Activated CD4-positive, alpha-beta T cell treated with anti-CD3 and anti-CD28 coated beads, Interleukin-2, amount 10 ng/mL, durations not matched to agents 7 days and 5 days (primary cell): ENCODE data around the gene CDK3. TPM values are rescaled to one million over a fixed set of nuclear protein-coding genes. Genes with fewer than 3 reads are reported as not detected.
A peak's percentile ranks its signal among the peaks of the same experiment; 100 is the strongest.

ENCODE experiments used
- CTCF ChIA-PET: fragments of 350-600 bp; sonication (Branson Sonifier 250); formaldehyde crosslinking; loops from one replicate; lab custom pipeline; 2021; ENCODE audit warnings: antibody characterized with exemption; lab: Charles Lee
- POLR2A ChIA-PET: fragments of 350-600 bp; sonication (Branson Sonifier 250); formaldehyde crosslinking; loops from one replicate; lab custom pipeline; 2021; ENCODE audit warnings: antibody characterized with exemption; lab: Charles Lee
- DNase-seq: peaks from one replicate; pipeline ENCODE4 v3.0.0-alpha.2; 2020
- H3K27ac Mint-ChIP-seq: one replicate; pipeline ENCODE4 v1.8.0; 2021; ENCODE audit warnings: mild to moderate bottlenecking, moderate library complexity, mixed read lengths
- H3K27me3 Mint-ChIP-seq: one replicate; pipeline ENCODE4 v1.8.0; 2021; ENCODE audit warnings: mixed read lengths
- H3K36me3 Mint-ChIP-seq: one replicate; pipeline ENCODE4 v1.8.0; 2021; ENCODE audit warnings: low read depth, mixed read lengths
- H3K4me1 Mint-ChIP-seq: one replicate; pipeline ENCODE4 v1.8.0; 2021; ENCODE audit warnings: mixed read lengths
- H3K4me3 Mint-ChIP-seq: one replicate; pipeline ENCODE4 v1.8.0; 2021; ENCODE audit warnings: mild to moderate bottlenecking, moderate library complexity, mixed read lengths
- H3K9me3 Mint-ChIP-seq: one replicate; pipeline ENCODE4 v1.8.0; 2021; ENCODE audit warnings: mixed read lengths
- total RNA-seq, 2 experiments: library from RNA; stranded (reverse); gene quantifications; one replicate each; pipeline ENCODE4 v1.2.3, GENCODE V29; 2021

The CDK3 gene
- total RNA-seq, 2 experiments from 2014 or later = 6.9 to 7.1 TPM

GRCh38 chr17:75978938-75979704 lies 21.5 kb upstream of the CDK3 start, which contains the start of the genes ACOX1 and TEN1:
Gene ACOX1 (minus strand): TSS chr17:75979166. CDS start chr17:75979073, 93 bp downstream.
Gene TEN1 (plus strand): TSS chr17:75979240. CDS start chr17:75986193, 6,953 bp downstream.
- peak; percentile 98 for DNase-seq
- Mint-ChIP-seq H3K27me3 (no peaks in the 10 kb centered on the region), H3K27ac (peak within 1 kb of the TSS; percentile 98), H3K4me1 (peaks cover 41% of the 10 kb centered on the region), H3K4me3 (peak within 1 kb of the TSS; percentile 91), H3K36me3 (peaks cover 10% of the 10 kb centered on the region), H3K9me3 (no peaks in the 10 kb centered on the region)
- CTCF ChIA-PET = interaction anchor here (0.6 to 1.6 kb wide), 3 partner anchors 26 to 575 kb away, joined by 3 to 7 read pairs (median 4); partner anchors contain the start of gene TRIM65
- POLR2A ChIA-PET = interaction anchor here (0.6 to 0.7 kb wide), 4 partner anchors 41 to 1537 kb away, joined by 3 to 5 read pairs (median 4); no protein-coding TSS in a partner anchor

GRCh38 chr17:75979705-75980187 lies 20.9 kb upstream of the CDK3 start:
- H3K36me3 Mint-ChIP-seq = peaks cover 10% of the 10 kb centered on the region
- H3K4me1 Mint-ChIP-seq = peaks cover 37% of the 10 kb centered on the region
- H3K4me3 Mint-ChIP-seq = peak overlapping the region; percentile 91
- DNase-seq = no peak
- ChIA-PET CTCF (interaction anchor here (0.8 to 1.6 kb wide), 5 partner anchors 17 to 118 kb away, joined by 4 to 7 read pairs (median 4); partner anchors contain the start of gene TRIM65), POLR2A (interaction anchor here (0.9 kb wide), 1 partner anchor 83 kb away, joined by 6 read pairs; no protein-coding TSS in a partner anchor)
- H3K27me3 Mint-ChIP-seq = no peaks in the 10 kb centered on the region
- no peaks in the 10 kb centered on the region for H3K9me3 Mint-ChIP-seq
- H3K27ac Mint-ChIP-seq = peak overlapping the region; percentile 98

DNA sequence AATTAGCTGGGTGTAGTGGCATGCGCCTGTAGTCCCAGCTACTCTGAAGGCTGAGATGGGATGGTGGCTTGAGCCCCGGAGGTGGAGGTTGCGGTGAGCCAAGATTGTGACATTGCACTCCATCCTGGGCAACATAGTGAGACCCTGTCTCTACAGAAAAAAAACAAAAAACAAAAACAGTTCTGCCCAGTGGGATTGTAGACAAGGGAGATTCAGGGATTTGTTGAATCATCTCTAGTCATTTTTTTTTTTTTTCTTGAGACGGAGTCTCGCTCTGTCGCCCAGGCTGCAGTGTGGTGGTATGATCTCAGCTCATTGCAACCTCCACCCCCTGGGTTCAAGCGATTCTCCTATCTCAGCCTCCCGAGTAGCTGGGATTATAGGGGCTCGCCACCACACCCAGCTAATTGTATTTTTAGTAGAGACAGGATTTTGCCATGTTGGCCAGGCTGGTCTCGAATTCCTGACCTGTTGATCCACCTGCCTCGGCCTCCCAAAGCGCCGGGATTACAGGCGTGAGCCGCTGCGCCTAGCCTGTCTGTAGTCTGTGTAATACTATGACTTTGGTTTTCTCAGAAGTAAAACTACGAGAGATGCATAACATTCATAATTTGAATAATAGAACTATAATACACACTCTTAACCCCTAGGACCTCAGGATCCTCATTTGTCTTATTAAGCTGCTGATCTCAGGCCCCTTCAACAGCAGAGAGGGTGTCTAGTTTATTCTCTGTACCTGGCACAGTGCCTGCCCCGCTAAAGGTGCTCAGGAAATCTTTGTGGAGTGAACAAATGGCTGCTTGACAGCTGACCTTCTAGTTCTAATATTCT lies 20.3 kb upstream of the CDK3 start:
- Mint-ChIP-seq H3K27me3 (no peaks in the 10 kb centered on the region), H3K4me1 (peaks cover 37% of the 10 kb centered on the region), H3K36me3 (peaks cover 10% of the 10 kb centered on the region), H3K27ac (peak overlapping the region; percentile 98), H3K4me3 (peak overlapping the region; percentile 91), H3K9me3 (no peaks in the 10 kb centered on the region)
- POLR2A ChIA-PET = interaction anchor here (0.9 kb wide), 1 partner anchor 83 kb away, joined by 6 read pairs; no protein-coding TSS in a partner anchor
- CTCF ChIA-PET = interaction anchor here (0.5 to 1.6 kb wide), 9 partner anchors 18 to 1174 kb away, joined by 3 to 7 read pairs (median 4); partner anchors contain the start of genes CDK3 and TRIM65
- DNase-seq = no peak

- ChIA-PET POLR2A (no interaction called here), CTCF (interaction anchor here (0.5 to 1.6 kb wide), 8 partner anchors 19 to 1173 kb away, joined by 3 to 7 read pairs (median 4); partner anchors contain the start of genes CDK3 and TRIM65)
- Mint-ChIP-seq H3K36me3 (peaks cover 9% of the 10 kb centered on the region), H3K4me1 (peaks cover 32% of the 10 kb centered on the region), H3K27me3 (no peaks in the 10 kb centered on the region), H3K9me3 (no peaks in the 10 kb centered on the region), H3K27ac (peak overlapping the region; percentile 98), H3K4me3 (peak overlapping the region; percentile 91)
- DNase-seq = no peak
Observed at GRCh38 chr17:75981019-75981615, 19.5 kb upstream of the CDK3 start.

DNA sequence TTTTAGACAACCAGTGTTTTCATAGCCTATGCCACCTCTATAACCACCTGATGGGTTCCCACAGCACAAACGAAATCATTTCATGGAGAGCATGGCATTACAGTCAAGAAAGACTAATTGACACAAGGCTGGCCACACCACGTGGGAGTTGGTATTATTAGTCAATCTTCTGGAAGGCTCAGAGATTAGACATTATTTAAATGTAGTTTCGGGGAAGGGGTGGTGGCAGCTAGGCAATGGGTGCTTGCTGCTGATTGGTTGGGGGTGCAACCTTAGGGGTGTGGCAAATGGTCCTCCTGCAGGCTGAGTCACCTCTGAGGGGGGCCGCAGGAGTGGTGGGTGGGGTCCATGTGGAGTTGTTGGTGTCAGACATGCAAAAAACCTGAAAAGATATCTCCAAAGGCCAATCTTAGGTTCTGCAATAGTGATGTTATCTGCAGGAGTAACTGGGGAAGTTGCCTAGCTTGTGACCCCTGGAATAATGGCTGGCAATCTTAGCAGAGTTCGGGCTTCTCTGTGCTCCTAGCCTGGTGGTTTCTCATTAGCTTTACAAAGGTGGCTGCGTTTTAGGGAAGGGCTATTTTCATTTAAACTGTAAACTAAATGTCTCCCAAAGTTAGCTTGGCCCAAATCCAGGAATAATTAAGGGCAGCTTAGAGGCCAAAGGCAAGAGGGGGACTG lies 17.0 kb upstream of the CDK3 start:
- Mint-ChIP-seq H3K36me3 (no peaks in the 10 kb centered on the region), H3K4me1 (peaks cover 15% of the 10 kb centered on the region), H3K4me3 (no peak overlapping the region), H3K27me3 (no peaks in the 10 kb centered on the region), H3K27ac (no peak overlapping the region), H3K9me3 (no peaks in the 10 kb centered on the region)
- no peak for DNase-seq
- CTCF ChIA-PET = interaction anchor here (1.1 to 2.5 kb wide), 3 partner anchors 13 to 20 kb away, joined by 3 to 7 read pairs (median 5); no protein-coding TSS in a partner anchor
- POLR2A ChIA-PET = interaction anchor here (1.0 kb wide), 1 partner anchor 13 kb away, joined by 3 read pairs; no protein-coding TSS in a partner anchor

GRCh38 chr17:75985986-75986385 lies 14.7 kb upstream of the CDK3 start:
- H3K36me3 Mint-ChIP-seq = peaks cover 2% of the 10 kb centered on the region
- ChIA-PET CTCF (no interaction called here), POLR2A (no interaction called here)
- no peaks in the 10 kb centered on the region for H3K9me3 Mint-ChIP-seq
- no peak overlapping the region for H3K4me3 Mint-ChIP-seq
- peaks cover 7% of the 10 kb centered on the region for H3K4me1 Mint-ChIP-seq
- H3K27me3 Mint-ChIP-seq = no peaks in the 10 kb centered on the region
- H3K27ac Mint-ChIP-seq = no peak overlapping the region
- DNase-seq = no peak

- CTCF ChIA-PET = interaction anchor here (0.9 kb wide), 1 partner anchor 44 kb away, joined by 3 read pairs; no protein-coding TSS in a partner anchor
- no peak for DNase-seq
- H3K27me3 Mint-ChIP-seq = no peaks in the 10 kb centered on the region
Observed at GRCh38 chr17:75987041-75987440, 13.6 kb upstream of the CDK3 start.

DNA sequence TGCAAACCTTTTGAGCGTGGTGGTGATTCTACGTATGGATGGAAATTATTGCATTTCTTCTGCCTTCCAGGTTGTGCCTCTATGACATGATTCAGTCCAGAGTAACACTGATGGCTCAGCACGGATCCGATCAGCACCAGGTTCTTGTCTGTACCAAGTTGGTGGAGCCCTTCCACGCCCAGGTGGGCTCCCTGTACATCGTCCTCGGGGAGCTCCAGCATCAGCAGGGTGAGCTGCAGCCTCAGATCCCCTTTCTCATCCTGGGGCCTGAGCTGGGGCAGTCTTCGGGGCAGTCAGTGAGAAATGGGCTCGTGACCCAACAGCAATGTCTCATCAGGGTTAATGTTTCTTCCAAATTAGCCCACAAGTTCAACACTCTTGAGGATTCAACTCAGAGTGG lies 9.3 kb upstream of the CDK3 start:
- no peak overlapping the region for H3K27ac Mint-ChIP-seq
- POLR2A ChIA-PET = no interaction called here
- CTCF ChIA-PET = interaction anchor here (0.6 to 2.5 kb wide), 4 partner anchors 11 to 226 kb away, joined by 3 to 7 read pairs (median 4); no protein-coding TSS in a partner anchor

More at GRCh38 chr17:75987041-75987440, 13.6 kb upstream of the CDK3 start:
- Mint-ChIP-seq H3K36me3 (peaks cover 2% of the 10 kb centered on the region), H3K4me3 (no peak overlapping the region), H3K9me3 (no peaks in the 10 kb centered on the region), H3K4me1 (peaks cover 3% of the 10 kb centered on the region), H3K27ac (peak overlapping the region; percentile 9)
- POLR2A ChIA-PET = no interaction called here

DNA sequence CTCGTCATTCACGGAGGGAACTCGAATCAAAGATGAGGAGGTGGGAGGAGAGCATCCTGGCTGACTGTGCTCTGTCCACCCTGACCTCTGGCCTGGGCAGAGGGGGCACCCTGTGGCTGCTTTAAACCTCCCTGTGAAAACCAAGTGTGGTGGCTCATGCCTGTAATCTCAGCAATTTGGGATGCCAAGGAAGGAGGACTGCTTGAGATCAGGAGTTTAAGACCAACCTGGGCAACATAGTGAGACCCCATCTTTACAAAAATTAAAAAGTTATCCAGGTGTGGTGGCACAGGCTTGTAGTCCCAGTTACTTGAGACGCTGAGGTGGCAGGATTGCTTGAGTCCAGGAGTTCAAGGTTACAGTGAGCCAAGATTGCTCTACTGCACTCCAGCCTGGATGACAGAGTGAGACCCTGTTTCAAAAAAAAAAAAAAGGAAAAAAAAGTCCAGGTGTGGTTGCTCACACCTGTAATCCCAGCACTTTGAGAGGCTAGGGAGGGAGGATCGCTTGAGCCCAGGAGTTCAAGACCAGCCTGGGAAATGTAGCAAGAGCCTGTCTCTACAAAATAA lies 5.8 kb upstream of the CDK3 start:
- ChIA-PET POLR2A (no interaction called here), CTCF (interaction anchor here (0.7 to 6.2 kb wide), 4 partner anchors 19 to 360 kb away, joined by 3 to 31 read pairs (median 4); no protein-coding TSS in a partner anchor)
- no peak for DNase-seq
- Mint-ChIP-seq H3K36me3 (peaks cover 5% of the 10 kb centered on the region), H3K4me1 (peaks cover 20% of the 10 kb centered on the region), H3K4me3 (no peak overlapping the region), H3K27me3 (no peaks in the 10 kb centered on the region), H3K27ac (no peak overlapping the region), H3K9me3 (no peaks in the 10 kb centered on the region)

More for the DNA sequence above, 9.3 kb upstream of the CDK3 start:
- H3K9me3 Mint-ChIP-seq = no peaks in the 10 kb centered on the region
- H3K4me3 Mint-ChIP-seq = no peak overlapping the region
- DNase-seq = no peak
- peaks cover 4% of the 10 kb centered on the region for H3K4me1 Mint-ChIP-seq
- H3K27me3 Mint-ChIP-seq = no peaks in the 10 kb centered on the region
- H3K36me3 Mint-ChIP-seq = peaks cover 5% of the 10 kb centered on the region

- ChIA-PET POLR2A (interaction anchor here (1.1 kb wide), 1 partner anchor 11 kb away, joined by 3 read pairs; no protein-coding TSS in a partner anchor), CTCF (interaction anchor here (0.9 to 6.2 kb wide), 6 partner anchors 10 to 284 kb away, joined by 3 to 31 read pairs (median 4); no protein-coding TSS in a partner anchor)
- Mint-ChIP-seq H3K4me3 (no peak overlapping the region), H3K9me3 (no peaks in the 10 kb centered on the region), H3K4me1 (peaks cover 20% of the 10 kb centered on the region), H3K27ac (no peak overlapping the region), H3K36me3 (peaks cover 3% of the 10 kb centered on the region), H3K27me3 (no peaks in the 10 kb centered on the region)
- no peak for DNase-seq
Observed at GRCh38 chr17:75995385-75995925, 5.2 kb upstream of the CDK3 start.
